ENCODE data around the gene BPIFB2.

DNA sequence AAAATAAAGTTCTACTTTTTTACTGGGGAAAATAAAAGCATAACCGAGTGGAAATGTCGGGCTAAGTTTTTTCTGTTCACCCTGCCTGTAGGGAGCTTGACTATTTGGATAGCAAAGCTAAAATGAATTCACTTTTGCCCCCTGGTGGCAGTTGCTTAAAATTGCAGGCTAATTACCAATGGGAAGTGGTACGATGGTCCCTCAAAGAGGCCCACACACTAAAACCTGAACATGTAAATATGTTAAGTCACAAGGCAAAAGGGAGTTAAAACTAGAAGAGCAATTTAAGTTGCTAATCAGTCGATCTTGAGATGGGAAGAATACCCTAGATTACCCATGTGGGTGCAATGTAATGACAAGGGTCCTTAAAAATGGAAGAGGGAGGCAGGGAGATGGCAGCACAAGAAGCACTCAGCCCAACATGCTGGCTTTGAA, 2.4 kb upstream of the BPIFB2 start:
- TF ChIP-seq, protein P1, sequence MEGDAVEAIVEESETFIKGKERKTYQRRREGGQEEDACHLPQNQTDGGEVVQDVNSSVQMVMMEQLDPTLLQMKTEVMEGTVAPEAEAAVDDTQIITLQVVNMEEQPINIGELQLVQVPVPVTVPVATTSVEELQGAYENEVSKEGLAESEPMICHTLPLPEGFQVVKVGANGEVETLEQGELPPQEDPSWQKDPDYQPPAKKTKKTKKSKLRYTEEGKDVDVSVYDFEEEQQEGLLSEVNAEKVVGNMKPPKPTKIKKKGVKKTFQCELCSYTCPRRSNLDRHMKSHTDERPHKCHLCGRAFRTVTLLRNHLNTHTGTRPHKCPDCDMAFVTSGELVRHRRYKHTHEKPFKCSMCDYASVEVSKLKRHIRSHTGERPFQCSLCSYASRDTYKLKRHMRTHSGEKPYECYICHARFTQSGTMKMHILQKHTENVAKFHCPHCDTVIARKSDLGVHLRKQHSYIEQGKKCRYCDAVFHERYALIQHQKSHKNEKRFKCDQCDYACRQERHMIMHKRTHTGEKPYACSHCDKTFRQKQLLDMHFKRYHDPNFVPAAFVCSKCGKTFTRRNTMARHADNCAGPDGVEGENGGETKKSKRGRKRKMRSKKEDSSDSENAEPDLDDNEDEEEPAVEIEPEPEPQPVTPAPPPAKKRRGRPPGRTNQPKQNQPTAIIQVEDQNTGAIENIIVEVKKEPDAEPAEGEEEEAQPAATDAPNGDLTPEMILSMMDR (IDR thresholded peaks at IDR 0.05) = peak; percentile 78
- TF ChIP-seq POLR2AphosphoS5 (IDR thresholded peaks at IDR 0.05; ENCODE audit: low read depth, low read length) (no peak), TCF7L2 (IDR thresholded peaks at IDR 0.05; ENCODE audit: low read depth, low read length) (no peak)
- TF ChIP-seq, protein P2, sequence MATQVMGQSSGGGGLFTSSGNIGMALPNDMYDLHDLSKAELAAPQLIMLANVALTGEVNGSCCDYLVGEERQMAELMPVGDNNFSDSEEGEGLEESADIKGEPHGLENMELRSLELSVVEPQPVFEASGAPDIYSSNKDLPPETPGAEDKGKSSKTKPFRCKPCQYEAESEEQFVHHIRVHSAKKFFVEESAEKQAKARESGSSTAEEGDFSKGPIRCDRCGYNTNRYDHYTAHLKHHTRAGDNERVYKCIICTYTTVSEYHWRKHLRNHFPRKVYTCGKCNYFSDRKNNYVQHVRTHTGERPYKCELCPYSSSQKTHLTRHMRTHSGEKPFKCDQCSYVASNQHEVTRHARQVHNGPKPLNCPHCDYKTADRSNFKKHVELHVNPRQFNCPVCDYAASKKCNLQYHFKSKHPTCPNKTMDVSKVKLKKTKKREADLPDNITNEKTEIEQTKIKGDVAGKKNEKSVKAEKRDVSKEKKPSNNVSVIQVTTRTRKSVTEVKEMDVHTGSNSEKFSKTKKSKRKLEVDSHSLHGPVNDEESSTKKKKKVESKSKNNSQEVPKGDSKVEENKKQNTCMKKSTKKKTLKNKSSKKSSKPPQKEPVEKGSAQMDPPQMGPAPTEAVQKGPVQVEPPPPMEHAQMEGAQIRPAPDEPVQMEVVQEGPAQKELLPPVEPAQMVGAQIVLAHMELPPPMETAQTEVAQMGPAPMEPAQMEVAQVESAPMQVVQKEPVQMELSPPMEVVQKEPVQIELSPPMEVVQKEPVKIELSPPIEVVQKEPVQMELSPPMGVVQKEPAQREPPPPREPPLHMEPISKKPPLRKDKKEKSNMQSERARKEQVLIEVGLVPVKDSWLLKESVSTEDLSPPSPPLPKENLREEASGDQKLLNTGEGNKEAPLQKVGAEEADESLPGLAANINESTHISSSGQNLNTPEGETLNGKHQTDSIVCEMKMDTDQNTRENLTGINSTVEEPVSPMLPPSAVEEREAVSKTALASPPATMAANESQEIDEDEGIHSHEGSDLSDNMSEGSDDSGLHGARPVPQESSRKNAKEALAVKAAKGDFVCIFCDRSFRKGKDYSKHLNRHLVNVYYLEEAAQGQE (IDR thresholded peaks at IDR 0.05; ENCODE audit: insufficient read depth in 1 of 2, low read depth in 2 of 2, low read length in 1 of 2) = no peak

Measured in Panc1 (cell line).